GM12874 (cell line): ENCODE results near the gene EEF2KMT.

Experiments
- CTCF ChIP-seq: IDR thresholded peaks from 2 replicates; pipeline ENCODE4 v1.5.1; 2011; ENCODE audit warnings: low read depth, mild to moderate bottlenecking, control low read depth, low read length, moderate library complexity; ENCODE audit not compliant: insufficient read depth

The EEF2KMT gene

GRCh38 chr16:5044011-5044540 lies 53.5 kb downstream of the EEF2KMT start:
- no peak for TF ChIP-seq CTCF

GRCh38 chr16:5042574-5043171 lies 54.9 kb downstream of the EEF2KMT start:
- no peak for TF ChIP-seq CTCF

GRCh38 chr16:5041600-5042133 lies 55.9 kb downstream of the EEF2KMT start:
- no peak for TF ChIP-seq CTCF

GRCh38 chr16:5040451-5040850 lies 57.1 kb downstream of the EEF2KMT start:
- no peak for TF ChIP-seq CTCF

- TF ChIP-seq CTCF: no peak
These were observed 61.1 kb downstream of the EEF2KMT start for GRCh38 chr16:5036228-5037156.

GRCh38 chr16:5035909-5036227 lies 61.7 kb downstream of the EEF2KMT start:
- no peak for TF ChIP-seq CTCF
